Uterus (tissue), 4 donors: Measurements from ENCODE around the gene CCDC85B. TPM values are rescaled to one million over a fixed set of nuclear protein-coding genes. Genes with fewer than 3 reads are reported as not detected.
"Not testable (repeated sequence)": the region's sequence is repeated elsewhere in the genome, so short reads cannot be mapped to it uniquely, and the experiment has no call there.

Source experiments
- DNase-seq, 2 donors: peaks; one replicate each; pipeline ENCODE4 v3.0.0-alpha.2; 2019 to 2020
- H3K27ac ChIP-seq, 2 donors: fragments of 200-600 bp; sonication (generic); 1 replicate in 1 of 2; 2 replicates in 1 of 2; pipeline ENCODE4 v1.5.1; 2016 to 2018
- H3K27me3 ChIP-seq, 2 donors: fragments of 200-600 bp; sonication (generic); one replicate each; pipeline ENCODE4 v1.5.1; 2018 to 2019; ENCODE audit warnings: control low read depth in 1 of 2
- H3K36me3 ChIP-seq, 2 donors: fragments of 200-600 bp; sonication (generic); one replicate each; pipeline ENCODE4 v1.5.1; 2019; ENCODE audit warnings: control low read depth in 1 of 2
- H3K4me1 ChIP-seq, 2 donors: fragments of 200-600 bp; sonication (generic); one replicate each; pipeline ENCODE4 v1.5.1; 2018 to 2019; ENCODE audit warnings: control low read depth in 1 of 2
- H3K4me3 ChIP-seq, 2 donors: fragments of 200-600 bp; sonication (generic); 1 replicate in 1 of 2; 2 replicates in 1 of 2; pipeline ENCODE4 v1.5.1; 2018 to 2019; ENCODE audit warnings: mild to moderate bottlenecking in 1 of 2
- H3K9me3 ChIP-seq, 2 donors: fragments of 200-600 bp; sonication (generic); one replicate each; pipeline ENCODE4 v1.5.1; 2019; ENCODE audit warnings: control low read depth in 1 of 2
- POLR2A ChIP-seq, 2 donors: fragments of 450-650 bp; IDR thresholded peaks; one replicate each; pipeline ENCODE4 v1.6.1; 2016; ENCODE audit warnings: antibody characterized with exemption in 2 of 2, mild to moderate bottlenecking in 1 of 2, moderate library complexity in 1 of 2
- intact Hi-C: fragments of 100-400 bp; cut with DNase I; formaldehyde crosslinking; loops from one replicate; pipeline ENCODE4 v1.15.1; 2023; ENCODE audit warnings: low total_unique reads
- total RNA-seq, 4 donors: library from RNA; depleted of rRNA in 3 of 4; stranded (reverse); fragments of >200 nt in 3 of 4; gene quantifications; one replicate each; pipeline versions ENCODE4 v1.1.0 to v1.2.4, GENCODE V29; 2014 to 2023
- TF ChIP-seq, protein P1 (sequence below), 4 experiments: fragments of 200-600 bp in 2 of 4; fragments of 450-650 bp in 2 of 4; sonication (generic) in 2 of 4; IDR thresholded peaks; one replicate each; pipeline ENCODE4 v1.5.1; 2016 to 2019; ENCODE audit warnings: antibody characterized with exemption in 4 of 4, mild to moderate bottlenecking in 2 of 4, moderate library complexity in 1 of 4
- donor health status: DM: yes; HTN: yes; CAD: no.

The CCDC85B gene
- total RNA-seq, 4 donors from 2014 or later = 22.3 to 141 (median 54.5) TPM

DNA sequence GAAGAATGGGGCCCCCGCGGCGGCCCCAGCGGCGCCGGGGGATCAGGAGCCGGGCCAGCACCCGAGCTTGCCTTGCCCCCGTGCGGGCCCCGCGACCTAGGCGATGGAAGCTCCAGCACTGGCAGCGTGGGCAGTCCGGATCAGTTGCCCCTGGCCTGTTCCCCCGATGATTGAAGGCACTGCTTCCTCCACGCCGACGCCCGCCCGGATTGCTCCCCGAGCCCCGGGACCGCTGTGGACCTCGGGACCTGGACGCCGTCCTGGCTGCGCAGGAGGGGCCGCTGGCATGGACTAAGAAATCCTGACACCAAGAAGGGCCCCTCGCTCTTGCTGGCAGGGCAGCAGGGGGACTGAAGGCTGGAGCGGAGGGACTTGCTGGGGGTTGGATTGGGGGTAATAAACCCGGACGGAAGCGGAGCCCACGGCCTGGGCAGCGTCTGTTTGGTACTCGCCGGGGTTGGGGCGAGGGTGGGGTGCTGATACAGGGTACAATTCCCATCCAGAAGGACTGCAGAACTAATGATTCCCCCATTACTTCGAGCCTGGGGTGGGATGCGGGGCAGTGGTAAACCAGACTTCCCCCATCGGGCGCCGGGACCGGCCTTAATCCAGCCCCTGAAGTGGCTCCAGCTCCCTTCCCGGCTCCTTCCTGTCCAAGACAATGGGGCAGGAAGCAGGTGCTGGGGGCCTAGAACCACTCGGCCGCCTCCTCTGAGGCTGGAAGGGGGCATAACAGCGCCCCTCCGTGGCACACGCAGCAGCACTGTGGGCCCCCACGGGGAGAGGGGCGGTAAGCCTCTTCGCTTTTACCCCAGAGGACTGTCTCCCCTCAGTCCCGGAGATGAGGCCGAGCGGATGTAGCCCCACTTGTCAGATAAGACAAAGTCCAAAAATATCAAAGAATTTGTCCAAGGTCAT is 1.0 kb downstream of the CCDC85B start:
- H3K4me3 ChIP-seq = peak overlapping the region; percentile 80 to 81
- TF ChIP-seq POLR2A (IDR thresholded peaks at IDR 0.05) = no peak
- TF ChIP-seq, protein P1, sequence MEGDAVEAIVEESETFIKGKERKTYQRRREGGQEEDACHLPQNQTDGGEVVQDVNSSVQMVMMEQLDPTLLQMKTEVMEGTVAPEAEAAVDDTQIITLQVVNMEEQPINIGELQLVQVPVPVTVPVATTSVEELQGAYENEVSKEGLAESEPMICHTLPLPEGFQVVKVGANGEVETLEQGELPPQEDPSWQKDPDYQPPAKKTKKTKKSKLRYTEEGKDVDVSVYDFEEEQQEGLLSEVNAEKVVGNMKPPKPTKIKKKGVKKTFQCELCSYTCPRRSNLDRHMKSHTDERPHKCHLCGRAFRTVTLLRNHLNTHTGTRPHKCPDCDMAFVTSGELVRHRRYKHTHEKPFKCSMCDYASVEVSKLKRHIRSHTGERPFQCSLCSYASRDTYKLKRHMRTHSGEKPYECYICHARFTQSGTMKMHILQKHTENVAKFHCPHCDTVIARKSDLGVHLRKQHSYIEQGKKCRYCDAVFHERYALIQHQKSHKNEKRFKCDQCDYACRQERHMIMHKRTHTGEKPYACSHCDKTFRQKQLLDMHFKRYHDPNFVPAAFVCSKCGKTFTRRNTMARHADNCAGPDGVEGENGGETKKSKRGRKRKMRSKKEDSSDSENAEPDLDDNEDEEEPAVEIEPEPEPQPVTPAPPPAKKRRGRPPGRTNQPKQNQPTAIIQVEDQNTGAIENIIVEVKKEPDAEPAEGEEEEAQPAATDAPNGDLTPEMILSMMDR (IDR thresholded peaks at IDR 0.05) = peak in 2 of 4 experiments; percentile 17 to 48
- no peaks in the 10 kb centered on the region for H3K9me3 ChIP-seq
- no peaks in the 10 kb centered on the region for H3K36me3 ChIP-seq
- intact Hi-C loops = no loop called here
- H3K4me1 ChIP-seq = peaks cover 4 to 21% of the 10 kb centered on the region in 2 donors
- peak overlapping the region; percentile 96 to 97 for H3K27ac ChIP-seq
- no peaks in the 10 kb centered on the region for H3K27me3 ChIP-seq
- DNase-seq = peak in 1 of 2 donors; percentile 59

DNA sequence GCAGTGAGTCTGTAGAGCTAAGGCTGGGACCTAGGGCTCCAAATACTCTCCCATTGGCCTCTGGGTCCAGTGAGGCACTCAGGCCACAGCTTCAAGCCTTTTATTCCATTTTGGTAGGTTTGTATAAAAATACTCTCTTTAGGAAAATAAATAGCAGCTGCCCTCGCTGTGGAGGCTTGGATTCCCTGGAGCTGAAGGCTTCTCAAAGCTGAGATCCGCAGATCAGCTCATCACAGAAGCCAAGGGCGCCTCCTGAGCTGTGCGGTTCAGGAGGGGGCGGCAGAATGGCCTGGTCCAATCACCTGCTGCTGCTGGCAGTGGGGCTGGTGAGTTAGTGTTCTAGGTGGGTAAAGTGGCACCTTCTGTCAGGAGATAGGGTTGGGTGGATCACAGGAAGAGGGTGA is 1.7 kb downstream of the CCDC85B start:
- H3K9me3 ChIP-seq, intact Hi-C loops, DNase-seq, H3K36me3 ChIP-seq, H3K27me3 ChIP-seq: not testable (repeated sequence)
- peaks cover 4 to 20% of the 10 kb centered on the region in 2 donors for H3K4me1 ChIP-seq
- peak overlapping the region; percentile 80 to 81 for H3K4me3 ChIP-seq
- H3K27ac ChIP-seq = peak overlapping the region; percentile 96 to 97

DNA sequence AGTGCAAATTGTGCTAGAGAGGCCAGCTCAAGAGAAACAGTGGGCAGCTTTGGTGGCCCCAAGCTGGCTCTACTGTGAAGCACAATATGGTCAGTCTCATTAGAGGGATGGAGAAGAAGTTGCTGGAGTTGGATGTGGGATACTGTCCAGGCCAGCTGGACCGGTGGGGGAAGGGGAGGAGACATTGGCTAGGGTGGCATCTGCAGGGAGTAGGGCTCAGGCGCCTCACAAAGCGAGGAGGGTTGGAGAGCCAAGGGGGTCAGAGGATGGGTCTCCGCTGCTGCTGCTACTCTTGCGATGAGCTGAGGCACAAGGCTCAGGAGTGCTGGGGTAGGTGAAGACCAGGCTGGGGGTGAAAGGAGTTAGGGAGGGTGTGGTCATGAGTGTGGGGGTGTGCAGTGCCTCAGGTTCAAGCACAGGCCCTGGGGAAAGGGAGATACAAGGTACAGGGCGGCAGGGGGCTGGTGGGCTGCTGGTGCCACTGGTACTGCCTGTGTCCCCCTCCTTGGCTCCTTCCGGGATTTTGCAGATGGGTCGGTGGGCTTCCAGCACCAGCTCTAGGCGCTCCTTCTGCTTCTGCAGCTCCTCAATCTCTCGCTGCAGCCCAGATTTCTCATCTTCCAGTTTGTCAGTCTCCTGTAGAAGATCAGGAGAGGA is 2.3 kb downstream of the CCDC85B start:
- TF ChIP-seq, protein P1 (IDR thresholded peaks at IDR 0.05) = no peak
- no peak for TF ChIP-seq POLR2A (IDR thresholded peaks at IDR 0.05)
- peak in 1 of 2 donors; percentile 17 for DNase-seq
- Histone ChIP-seq H3K27me3 (no peaks in the 10 kb centered on the region), H3K9me3 (no peaks in the 10 kb centered on the region), H3K4me3 (no peak overlapping the region), H3K36me3 (no peaks in the 10 kb centered on the region), H3K27ac (peak overlapping the region; percentile 96 to 97), H3K4me1 (peaks cover 0 to 13% of the 10 kb centered on the region in 2 donors)
- intact Hi-C loops = no loop called here

DNA sequence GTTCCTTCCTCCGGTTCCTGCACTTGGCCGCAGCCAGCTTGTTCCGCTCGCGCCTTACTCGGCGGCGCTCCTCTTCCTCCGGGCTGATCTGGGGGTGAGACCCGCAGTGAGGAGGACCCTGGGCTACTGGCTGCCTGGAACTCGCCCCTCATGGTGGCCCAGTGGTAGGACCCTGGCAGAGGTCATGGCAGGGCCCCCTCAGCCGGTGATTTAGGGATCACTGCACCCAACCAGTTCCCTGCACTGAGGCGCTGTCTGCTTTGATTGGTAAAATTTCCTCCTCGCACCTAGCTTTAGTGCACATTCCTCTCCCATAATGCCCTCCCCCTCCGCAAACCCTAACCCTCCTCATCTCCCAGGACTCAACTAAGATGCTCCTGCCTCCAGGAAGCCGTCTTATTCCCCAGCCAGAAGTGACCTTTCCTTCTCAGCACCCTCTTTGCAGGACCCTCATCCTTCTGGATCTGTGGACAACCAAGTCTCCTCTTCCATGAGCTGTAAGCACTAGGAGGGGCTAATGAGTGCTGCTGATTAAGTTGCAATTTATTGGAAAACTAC is 3.6 kb downstream of the CCDC85B start:
- Histone ChIP-seq H3K9me3 (no peaks in the 10 kb centered on the region), H3K36me3 (no peaks in the 10 kb centered on the region), H3K4me3 (no peak overlapping the region), H3K27ac (peak overlapping the region; percentile 96 to 97), H3K4me1 (peaks cover 0 to 12% of the 10 kb centered on the region in 2 donors), H3K27me3 (peaks cover 0 to 5% of the 10 kb centered on the region in 2 donors)
- intact Hi-C loops = no loop called here
- TF ChIP-seq POLR2A (IDR thresholded peaks at IDR 0.05) = no peak
- TF ChIP-seq, protein P1 (IDR thresholded peaks at IDR 0.05) = no peak
- DNase-seq = peak in 1 of 2 donors; percentile 39

DNA sequence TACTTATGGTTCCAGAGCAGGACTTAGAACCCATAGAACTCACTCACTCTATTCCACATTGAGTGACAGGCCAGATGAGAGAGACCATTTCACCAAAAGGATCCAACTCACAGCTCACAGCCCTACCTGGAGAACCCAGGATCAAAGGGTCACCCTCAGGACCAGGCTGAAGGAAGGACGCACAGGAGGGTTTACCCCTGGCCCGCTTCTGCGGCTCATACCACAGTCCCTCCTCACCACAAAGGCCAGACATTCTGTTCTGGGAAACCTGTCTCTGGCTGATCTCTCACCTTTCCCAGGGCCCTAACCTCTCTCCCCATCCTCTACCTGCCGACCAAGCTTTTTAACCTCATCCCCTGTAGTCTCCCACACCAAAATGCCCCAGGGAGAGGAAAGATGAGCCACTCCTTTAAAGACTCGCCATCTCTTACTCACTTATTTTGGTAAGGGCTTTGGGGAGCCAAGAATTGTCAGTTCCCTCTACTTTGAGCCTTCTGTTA is 5.1 kb downstream of the CCDC85B start:
- intact Hi-C loops = no loop called here
- Histone ChIP-seq H3K4me1 (peaks cover 7 to 17% of the 10 kb centered on the region in 2 donors), H3K36me3 (no peaks in the 10 kb centered on the region), H3K27ac (no peak overlapping the region), H3K9me3 (no peaks in the 10 kb centered on the region), H3K4me3 (no peak overlapping the region), H3K27me3 (peaks cover 0 to 17% of the 10 kb centered on the region in 2 donors)
- no peak for TF ChIP-seq POLR2A (IDR thresholded peaks at IDR 0.05)
- TF ChIP-seq, protein P1 (IDR thresholded peaks at IDR 0.05) = no peak
- no peak for DNase-seq
